Type B pancreatic cell (in vitro differentiated cells): Measurements from ENCODE around the gene JSRP1. TPM values are rescaled to one million over a fixed set of nuclear protein-coding genes. Genes with fewer than 3 reads are reported as not detected.

Source experiments
- DNase-seq: peaks from one replicate; pipeline ENCODE4 v3.0.0; 2021; ENCODE audit warnings: mixed read lengths; ENCODE audit not compliant: unreplicated experiment; ENCODE audit errors: extremely low spot score
- H3K27ac Mint-ChIP-seq: 2 replicates; pipeline ENCODE4 v1.8.0; 2021; ENCODE audit warnings: mild to moderate bottlenecking, mixed read lengths
- H3K27me3 Mint-ChIP-seq: 2 replicates; pipeline ENCODE4 v1.8.0; 2021; ENCODE audit warnings: mixed read lengths
- H3K36me3 Mint-ChIP-seq: 2 replicates; pipeline ENCODE4 v1.8.0; 2021; ENCODE audit warnings: mixed read lengths
- H3K4me1 Mint-ChIP-seq: one replicate; pipeline ENCODE4 v1.8.0; 2021; ENCODE audit warnings: mixed read lengths; ENCODE audit not compliant: unreplicated experiment
- H3K4me3 Mint-ChIP-seq: 2 replicates; pipeline ENCODE4 v1.8.0; 2021; ENCODE audit warnings: mild to moderate bottlenecking, mixed read lengths
- H3K9me3 Mint-ChIP-seq: 2 replicates; pipeline ENCODE4 v1.8.0; 2021; ENCODE audit warnings: mixed read lengths
- microRNA-seq: library from miRNA; unstranded; fragments of <30 nt; microRNA quantifications from one replicate; pipeline ENCODE4, GENCODE V29; 2020
- total RNA-seq: library from RNA; stranded (reverse); gene quantifications from 2 replicates; pipeline ENCODE4 v1.2.1, GENCODE V29; 2021; ENCODE audit warnings: low replicate concordance
- TF ChIP-seq, protein P1 (sequence below): fragments of 200-600 bp; sonication (generic); conservative IDR thresholded peaks from 2 replicates; pipeline ENCODE4 v1.5.0; 2021; ENCODE audit warnings: antibody characterized with exemption, mild to moderate bottlenecking

The JSRP1 gene
- total RNA-seq, 1 donor from 2014 or later, result 0.72 TPM

DNA sequence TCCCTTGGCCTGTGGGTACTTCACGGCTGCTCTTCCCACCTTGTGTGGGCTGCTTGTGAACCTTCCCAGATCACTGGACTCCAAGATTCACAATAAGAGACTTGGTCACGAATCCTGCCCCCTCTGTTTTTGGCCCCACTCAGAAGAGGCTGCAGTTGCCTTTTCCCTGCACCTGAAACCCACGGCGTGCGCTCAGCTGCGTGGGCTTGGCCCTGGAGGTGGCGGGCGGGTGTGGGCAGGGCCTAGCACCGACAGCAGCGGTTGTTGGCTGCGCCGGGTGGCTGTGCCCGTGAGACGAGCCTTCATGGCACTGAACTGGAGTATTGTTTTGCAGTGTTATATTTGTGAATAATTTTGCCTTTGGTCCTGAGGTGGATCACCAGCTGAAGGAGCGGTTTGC, 53.9 kb downstream of the JSRP1 start:
- Mint-ChIP-seq H3K9me3 (no peaks in the 10 kb centered on the region), H3K4me1 (peaks cover 5% of the 10 kb centered on the region), H3K4me3 (no peak overlapping the region), H3K27ac (no peak overlapping the region), H3K36me3 (peaks cover 12% of the 10 kb centered on the region), H3K27me3 (no peaks in the 10 kb centered on the region)
- TF ChIP-seq, protein P1, sequence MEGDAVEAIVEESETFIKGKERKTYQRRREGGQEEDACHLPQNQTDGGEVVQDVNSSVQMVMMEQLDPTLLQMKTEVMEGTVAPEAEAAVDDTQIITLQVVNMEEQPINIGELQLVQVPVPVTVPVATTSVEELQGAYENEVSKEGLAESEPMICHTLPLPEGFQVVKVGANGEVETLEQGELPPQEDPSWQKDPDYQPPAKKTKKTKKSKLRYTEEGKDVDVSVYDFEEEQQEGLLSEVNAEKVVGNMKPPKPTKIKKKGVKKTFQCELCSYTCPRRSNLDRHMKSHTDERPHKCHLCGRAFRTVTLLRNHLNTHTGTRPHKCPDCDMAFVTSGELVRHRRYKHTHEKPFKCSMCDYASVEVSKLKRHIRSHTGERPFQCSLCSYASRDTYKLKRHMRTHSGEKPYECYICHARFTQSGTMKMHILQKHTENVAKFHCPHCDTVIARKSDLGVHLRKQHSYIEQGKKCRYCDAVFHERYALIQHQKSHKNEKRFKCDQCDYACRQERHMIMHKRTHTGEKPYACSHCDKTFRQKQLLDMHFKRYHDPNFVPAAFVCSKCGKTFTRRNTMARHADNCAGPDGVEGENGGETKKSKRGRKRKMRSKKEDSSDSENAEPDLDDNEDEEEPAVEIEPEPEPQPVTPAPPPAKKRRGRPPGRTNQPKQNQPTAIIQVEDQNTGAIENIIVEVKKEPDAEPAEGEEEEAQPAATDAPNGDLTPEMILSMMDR, result no peak
- no peak for DNase-seq

Small RNA genes within 50 kb of the gene (microRNA-seq; reads per million reads assigned to microRNA genes)
- gene MIR1227 (4.1 reads per million, percentile 15 among the genes with 10 or more reads in this experiment), gene MIR4321 (not detected)

Other genes with a start within 250 kb of the JSRP1 start
- 72.5 and 118 TPM in 2 replicates for gene BTBD2, start 240.7 kb downstream of the JSRP1 start, total RNA-seq
- gene MKNK2, start 205.2 kb downstream of the JSRP1 start, total RNA-seq, result 118 and 120 TPM in 2 replicates
- gene MOB3A, start 160.1 kb downstream of the JSRP1 start, total RNA-seq, result 34.6 and 37.8 TPM in 2 replicates
- gene IZUMO4, start 159.5 kb downstream of the JSRP1 start, total RNA-seq, result 4.9 and 7.4 TPM in 2 replicates
- 127 and 139 TPM in 2 replicates for gene AP3D1, start 104.9 kb downstream of the JSRP1 start, total RNA-seq
- 68.8 and 76.3 TPM in 2 replicates for gene DOT1L, start 92.5 kb downstream of the JSRP1 start, total RNA-seq
- 107 and 131 TPM in 2 replicates for gene PLEKHJ1, start 20.1 kb downstream of the JSRP1 start, total RNA-seq
- 95.5 and 129 TPM in 2 replicates for gene SF3A2, start 19.6 kb downstream of the JSRP1 start, total RNA-seq
- 13.8 and 49.5 TPM in 2 replicates for gene AMH, start 7.1 kb downstream of the JSRP1 start, total RNA-seq
- 0.10 TPM in 1 of 2 replicates, not detected in the other for gene PEAK3, start 25.8 kb upstream of the JSRP1 start, total RNA-seq
- not detected in 2 replicates for gene LINGO3, start 51.7 kb upstream of the JSRP1 start, total RNA-seq
- gene LSM7, start 72.2 kb upstream of the JSRP1 start, total RNA-seq, result 125 and 134 TPM in 2 replicates
- 131 and 149 TPM in 2 replicates for gene SPPL2B, start 72.3 kb upstream of the JSRP1 start, total RNA-seq
- 0.41 TPM in 1 of 2 replicates, not detected in the other for gene TMPRSS9, start 103.8 kb upstream of the JSRP1 start, total RNA-seq
- 132 and 139 TPM in 2 replicates for gene TIMM13, start 171.2 kb upstream of the JSRP1 start, total RNA-seq
- 63.6 and 116 TPM in 2 replicates for gene LMNB2, start 200.5 kb upstream of the JSRP1 start, total RNA-seq
- 31.1 and 67.3 TPM in 2 replicates for gene GADD45B, start 219.7 kb upstream of the JSRP1 start, total RNA-seq